Fibroblast of gingiva (primary cell): ENCODE data around the gene HLF.
"Not testable (repeated sequence)": the region's sequence is repeated elsewhere in the genome, so short reads cannot be mapped to it uniquely, and the experiment has no call there.

ENCODE experiments used
- DNase-seq: peaks from one replicate; pipeline ENCODE4 v3.0.0-alpha.2; 2011; ENCODE audit warnings: low read depth

HLF gene

DNA sequence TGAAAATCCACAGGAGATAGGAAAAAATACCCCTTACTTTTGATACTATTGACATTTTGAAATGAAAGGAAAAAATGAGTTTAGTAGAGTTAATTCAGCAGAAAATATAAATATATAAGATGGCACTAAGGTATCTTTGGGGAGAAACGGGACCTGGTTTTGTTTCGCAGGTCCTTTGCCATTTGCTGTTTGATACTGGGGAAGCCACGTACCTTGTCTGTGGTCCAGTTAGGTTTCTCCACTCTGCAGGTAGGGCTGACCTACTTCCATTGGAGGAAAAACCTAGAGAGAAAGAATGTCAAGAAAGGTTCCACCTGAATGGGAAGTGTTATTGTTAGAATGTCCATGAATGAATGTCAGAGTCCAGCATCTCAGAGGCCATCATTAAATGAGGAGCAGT, 48.1 kb downstream of the HLF start:
- no peak for DNase-seq

DNA sequence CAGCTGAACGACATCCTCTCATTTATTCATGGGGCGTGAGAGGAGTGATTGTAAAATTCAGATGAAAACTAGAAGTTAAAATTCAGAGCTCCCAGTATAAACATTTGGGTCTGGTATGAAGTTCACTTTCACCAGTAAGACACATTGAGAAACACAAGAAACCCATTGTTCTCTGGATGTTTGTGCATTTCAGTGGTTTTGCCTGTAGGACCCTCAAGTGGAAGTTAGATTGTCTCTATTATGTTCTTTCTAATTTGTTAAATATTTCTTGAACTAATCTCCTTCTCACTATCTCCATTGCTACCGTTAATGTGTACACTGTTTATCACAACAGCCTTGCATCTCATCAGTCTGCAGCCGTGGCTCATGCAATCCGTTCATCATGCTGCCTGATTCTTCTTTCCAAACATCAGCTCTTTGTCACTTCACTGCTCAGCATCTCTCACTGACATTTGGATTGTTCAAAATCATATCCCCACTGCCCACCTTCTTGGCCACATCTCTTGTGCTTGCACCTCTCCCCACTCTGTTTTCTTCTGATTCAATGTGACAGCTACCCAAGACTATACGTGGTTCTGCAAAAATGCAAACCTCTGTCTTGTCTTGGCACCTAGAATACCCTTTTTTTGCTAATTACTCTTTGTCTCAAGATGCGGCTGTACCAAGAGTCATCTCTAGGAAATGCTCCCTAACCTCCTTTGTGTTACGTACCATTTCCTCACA, 49.5 kb downstream of the HLF start:
- DNase-seq: no peak

DNA sequence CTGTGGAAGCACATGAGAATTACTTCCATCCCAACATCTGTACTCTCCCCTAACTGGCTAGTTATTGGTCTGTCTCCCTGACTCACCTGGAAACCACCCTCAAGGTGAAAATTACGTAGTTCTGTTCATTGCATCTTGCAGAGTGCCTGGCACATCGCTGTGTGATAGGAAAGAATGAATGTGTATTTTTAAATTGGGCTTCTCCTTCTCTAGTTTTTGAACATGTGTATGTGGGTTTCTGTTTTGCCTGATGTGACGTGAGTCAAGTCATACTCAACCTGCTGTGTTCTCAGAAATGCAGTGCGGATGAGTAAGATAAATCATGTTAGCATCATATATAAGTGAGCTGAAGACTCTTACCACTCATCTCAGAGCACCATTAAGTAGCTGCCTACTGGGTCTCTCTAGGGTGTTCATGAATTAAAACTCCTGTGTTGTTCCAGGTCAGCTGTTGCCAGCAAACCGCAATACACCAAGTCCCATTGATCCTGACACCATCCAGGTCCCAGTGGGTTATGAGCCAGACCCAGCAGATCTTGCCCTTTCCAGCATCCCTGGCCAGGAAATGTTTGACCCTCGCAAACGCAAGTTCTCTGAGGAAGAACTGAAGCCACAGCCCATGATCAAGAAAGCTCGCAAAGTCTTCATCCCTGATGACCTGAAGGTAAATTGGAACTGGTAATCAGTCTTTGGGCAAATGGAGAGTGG, 50.2 kb downstream of the HLF start:
- no peak for DNase-seq

GRCh38 chr17:55316499-55316898, 51.7 kb downstream of the HLF start:
- no peak for DNase-seq

DNA sequence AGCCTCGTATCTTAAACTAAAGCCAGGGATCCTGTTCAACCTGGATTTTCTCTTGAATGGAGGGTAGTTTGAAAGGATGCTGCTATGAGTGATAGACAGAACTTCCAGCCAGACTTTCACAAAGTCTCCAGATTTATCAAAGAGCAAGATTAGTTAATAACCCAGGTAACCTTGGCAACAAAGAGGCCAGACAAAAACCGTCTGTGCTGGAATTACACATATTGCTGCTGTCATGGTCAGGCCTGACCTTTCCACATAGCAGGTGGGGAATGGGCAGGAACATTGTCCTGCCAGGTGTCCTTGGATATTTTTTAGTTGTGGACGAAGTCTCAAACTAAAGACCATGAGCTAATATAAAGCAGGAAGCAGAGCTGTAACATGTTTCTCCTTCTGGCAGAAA, 52.5 kb downstream of the HLF start:
- no peak for DNase-seq

DNA sequence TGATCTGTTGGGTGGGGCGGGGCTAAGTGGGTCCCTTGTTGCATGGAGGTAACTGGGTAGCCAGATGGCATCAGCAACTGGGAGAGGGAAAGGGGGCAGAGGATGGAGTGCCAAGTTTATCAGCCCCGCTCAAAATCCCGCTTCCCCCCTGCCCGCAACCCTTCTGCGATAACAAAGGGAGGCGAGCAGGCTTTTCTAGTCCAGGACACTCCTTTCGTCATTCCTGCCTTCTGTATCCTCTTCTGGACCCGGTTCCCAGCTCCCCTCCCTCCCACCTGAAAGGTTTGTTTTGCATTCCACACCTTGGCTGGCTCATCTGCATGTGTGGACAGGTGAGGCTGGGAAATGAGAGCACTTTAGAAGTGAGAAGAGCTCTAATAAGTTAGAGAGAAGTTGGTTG, 53.3 kb downstream of the HLF start:
- DNase-seq: no peak

GRCh38 chr17:55318715-55319487, 54.1 kb downstream of the HLF start:
- no peak for DNase-seq

DNA sequence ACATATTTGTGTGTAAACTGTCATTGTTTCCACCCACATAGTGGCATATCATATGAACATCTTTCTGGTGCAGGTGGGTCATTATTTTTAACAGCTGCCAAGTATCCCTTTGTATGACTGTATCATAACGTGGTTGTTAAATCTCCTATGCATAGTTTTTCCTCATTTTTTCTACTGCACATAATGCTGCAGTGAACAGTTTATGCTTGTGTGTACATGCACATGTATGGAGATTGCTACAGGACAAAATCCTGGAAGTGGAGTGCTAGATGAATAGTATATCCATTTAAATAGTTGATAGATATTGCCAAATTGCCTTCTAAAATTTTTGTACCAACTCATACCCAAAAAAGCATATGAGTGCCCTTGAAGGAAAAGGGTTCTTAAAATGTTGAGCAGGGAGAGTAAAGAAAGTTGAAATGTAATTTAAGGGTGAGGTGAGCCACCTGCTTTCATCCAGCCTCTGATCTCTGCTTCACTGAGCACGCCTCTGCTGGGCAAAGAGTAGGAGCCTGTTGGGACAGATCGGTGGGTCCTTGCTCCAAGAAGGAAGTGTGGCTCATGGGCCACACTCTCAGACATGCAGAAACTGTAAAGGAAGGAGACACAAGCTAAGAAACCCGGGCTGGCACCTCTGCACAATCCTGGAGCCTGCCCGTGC, 55.3 kb downstream of the HLF start:
- no peak for DNase-seq

GRCh38 chr17:55320594-55321426, 56.0 kb downstream of the HLF start:
- peak; percentile 18 for DNase-seq

- no peak for DNase-seq
These were observed 56.8 kb downstream of the HLF start for GRCh38 chr17:55321427-55322060.

DNA sequence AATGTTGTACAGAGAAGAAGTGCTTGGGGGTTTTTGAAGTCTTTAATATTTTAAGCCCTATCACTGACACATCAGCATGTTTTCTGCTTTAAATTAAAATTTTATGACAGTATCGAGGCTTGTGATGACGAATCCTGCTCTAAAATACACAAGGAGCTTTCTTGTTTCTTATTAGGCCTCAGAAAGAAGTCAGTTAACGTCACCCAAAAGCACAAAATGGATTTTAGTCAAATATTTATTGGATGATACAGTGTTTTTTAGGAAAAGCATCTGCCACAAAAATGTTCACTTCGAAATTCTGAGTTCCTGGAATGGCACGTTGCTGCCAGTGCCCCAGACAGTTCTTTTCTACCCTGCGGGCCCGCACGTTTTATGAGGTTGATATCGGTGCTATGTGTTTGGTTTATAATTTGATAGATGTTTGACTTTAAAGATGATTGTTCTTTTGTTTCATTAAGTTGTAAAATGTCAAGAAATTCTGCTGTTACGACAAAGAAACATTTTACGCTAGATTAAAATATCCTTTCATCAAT, 57.8 kb downstream of the HLF start:
- no peak for DNase-seq

- DNase-seq: no peak
These were observed 58.9 kb downstream of the HLF start for GRCh38 chr17:55323518-55324295.

DNA sequence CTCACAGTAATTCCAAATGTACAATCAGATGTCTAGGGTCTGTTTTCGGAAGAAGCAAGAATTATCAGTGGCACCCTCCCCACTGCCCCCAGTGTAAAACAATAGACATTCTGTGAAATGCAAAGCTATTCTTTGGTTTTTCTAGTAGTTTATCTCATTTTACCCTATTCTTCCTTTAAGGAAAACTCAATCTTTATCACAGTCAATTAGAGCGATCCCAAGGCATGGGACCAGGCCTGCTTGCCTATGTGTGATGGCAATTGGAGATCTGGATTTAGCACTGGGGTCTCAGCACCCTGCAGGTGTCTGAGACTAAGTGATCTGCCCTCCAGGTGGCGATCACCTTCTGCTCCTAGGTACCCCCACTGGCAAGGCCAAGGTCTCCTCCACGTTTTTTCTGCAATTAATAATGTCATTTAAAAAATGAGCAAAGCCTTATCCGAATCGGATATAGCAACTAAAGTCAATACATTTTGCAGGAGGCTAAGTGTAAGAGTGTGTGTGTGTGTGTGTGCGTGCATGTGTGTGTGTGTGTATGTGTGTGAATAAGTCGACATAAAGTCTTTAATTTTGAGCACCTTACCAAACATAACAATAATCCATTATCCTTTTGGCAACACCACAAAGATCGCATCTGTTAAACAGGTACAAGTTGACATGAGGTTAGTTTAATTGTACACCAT, 59.7 kb downstream of the HLF start:
- DNase-seq: no peak

GRCh38 chr17:55325406-55325805, 60.6 kb downstream of the HLF start:
- no peak for DNase-seq

- DNase-seq: no peak
These were observed 61.3 kb downstream of the HLF start for GRCh38 chr17:55326030-55326429.

DNA sequence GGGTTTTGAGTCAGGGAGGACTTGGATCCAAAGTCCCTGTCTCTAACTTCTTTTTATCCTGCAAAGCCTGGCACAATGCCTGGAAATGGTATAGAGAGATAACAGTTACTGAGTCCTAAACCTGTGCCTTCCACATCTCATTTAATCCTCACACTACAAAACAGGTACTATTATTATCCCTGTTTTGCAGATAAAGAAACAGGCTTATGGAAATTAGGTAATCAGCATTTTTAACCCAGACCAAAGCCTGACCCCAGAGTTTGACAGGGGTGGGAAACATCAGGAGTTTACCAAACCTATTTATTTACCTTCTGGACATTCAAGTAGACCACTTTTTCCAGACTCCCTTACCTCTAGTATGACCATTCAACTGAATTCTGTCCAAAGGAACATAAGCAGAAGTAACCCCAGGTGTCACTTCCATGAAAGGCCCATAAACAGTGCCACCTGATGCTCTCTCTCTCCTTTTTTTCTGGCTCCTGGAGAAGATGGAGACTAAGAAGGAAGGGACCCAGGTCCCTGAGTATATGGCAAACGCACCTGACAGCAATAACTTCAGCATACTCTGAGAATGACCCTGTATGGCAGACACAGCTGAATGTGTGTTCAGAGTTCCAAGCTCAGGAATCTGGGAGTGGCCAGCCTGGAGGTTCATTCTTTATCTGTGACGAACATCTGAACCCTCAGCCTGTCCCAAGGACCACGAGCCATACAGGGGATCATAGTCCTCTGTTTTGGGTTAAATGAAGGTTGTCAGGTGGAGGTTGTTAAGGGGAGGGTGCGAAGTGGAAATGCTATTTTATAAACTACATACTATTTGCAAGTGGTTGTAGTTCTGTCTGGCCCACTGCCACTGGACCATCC, 62.7 kb downstream of the HLF start:
- no peak for DNase-seq

DNA sequence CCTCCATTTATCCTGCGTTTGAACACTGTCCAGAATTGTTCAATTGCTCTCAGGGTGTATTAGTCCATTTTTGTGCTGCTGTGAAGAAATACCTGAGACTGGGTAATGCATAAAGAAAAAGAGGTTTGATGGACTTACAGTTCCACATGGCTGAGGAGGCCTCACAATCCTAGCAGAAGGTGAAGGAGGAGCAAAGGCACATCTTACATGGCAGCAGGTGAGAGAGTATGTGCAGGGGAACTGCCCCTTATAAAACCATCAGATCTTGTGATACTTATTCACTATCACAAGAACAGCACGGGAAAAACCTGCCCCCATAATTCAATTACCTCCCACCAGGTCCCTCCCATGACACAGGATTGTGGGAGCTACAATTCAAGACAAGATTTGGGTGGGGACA, 63.8 kb downstream of the HLF start:
- not testable (repeated sequence) for DNase-seq

- DNase-seq: no peak
These were observed 65.7 kb downstream of the HLF start for GRCh38 chr17:55330344-55330933.
